ENCODE results near the gene WFDC5. TPM values are rescaled to one million over a fixed set of nuclear protein-coding genes. Genes with fewer than 3 reads are reported as not detected.
A peak's percentile ranks its signal among the peaks of the same experiment; 100 is the strongest.

Gene WFDC5
- total and polyA plus RNA-seq, 9 of the 15 experiments (the other 6 are each of a cell fraction or from before 2014, with no cell fraction given): not detected

- TF ChIP-seq GATA2 (CRISPR knock-in tag; IDR thresholded peaks at IDR 0.05) (peak; percentile 56; the same call in 1 of the 2 replicates), STAG1 (CRISPR knock-in tag; IDR thresholded peaks at IDR 0.05; ENCODE audit: borderline replicate concordance) (no peak), NBN (IDR thresholded peaks at IDR 0.05; ENCODE audit: low read depth) (peak; percentile 74; the same call in 1 of the 2 replicates), SMARCA4 (IDR thresholded peaks at IDR 0.05) (peak; percentile 97), LEF1 (IDR thresholded peaks at IDR 0.05) (peak; percentile 80; the same call in 1 of the 2 replicates), EP400 (IDR thresholded peaks at IDR 0.05) (0 out of 2 replicates have a peak, but pooled peaks have one; percentile 46), KLF16 (IDR thresholded peaks at IDR 0.05) (peak; percentile 39; the same call in 1 of the 2 replicates), RNF2 (IDR thresholded peaks at IDR 0.05) (peak; percentile 76), EP300 (IDR thresholded peaks at IDR 0.05; ENCODE audit: low read length) (peak; percentile 84), CXXC5 (CRISPR knock-in tag; IDR thresholded peaks at IDR 0.05) (0 out of 2 replicates have a peak, but pooled peaks have one; percentile 32), NR1H2 (CRISPR knock-in tag; IDR thresholded peaks at IDR 0.05) (no peak), TOE1 (IDR thresholded peaks at IDR 0.05; ENCODE audit: borderline replicate concordance) (no peak), TOE1 (CRISPR knock-in tag; IDR thresholded peaks at IDR 0.05; ENCODE audit: borderline replicate concordance, low read depth) (no peak)
- TF ChIP-seq, protein P1, sequence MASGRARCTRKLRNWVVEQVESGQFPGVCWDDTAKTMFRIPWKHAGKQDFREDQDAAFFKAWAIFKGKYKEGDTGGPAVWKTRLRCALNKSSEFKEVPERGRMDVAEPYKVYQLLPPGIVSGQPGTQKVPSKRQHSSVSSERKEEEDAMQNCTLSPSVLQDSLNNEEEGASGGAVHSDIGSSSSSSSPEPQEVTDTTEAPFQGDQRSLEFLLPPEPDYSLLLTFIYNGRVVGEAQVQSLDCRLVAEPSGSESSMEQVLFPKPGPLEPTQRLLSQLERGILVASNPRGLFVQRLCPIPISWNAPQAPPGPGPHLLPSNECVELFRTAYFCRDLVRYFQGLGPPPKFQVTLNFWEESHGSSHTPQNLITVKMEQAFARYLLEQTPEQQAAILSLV (tag; IDR thresholded peaks at IDR 0.05): no peak
- TF ChIP-seq, protein P2, sequence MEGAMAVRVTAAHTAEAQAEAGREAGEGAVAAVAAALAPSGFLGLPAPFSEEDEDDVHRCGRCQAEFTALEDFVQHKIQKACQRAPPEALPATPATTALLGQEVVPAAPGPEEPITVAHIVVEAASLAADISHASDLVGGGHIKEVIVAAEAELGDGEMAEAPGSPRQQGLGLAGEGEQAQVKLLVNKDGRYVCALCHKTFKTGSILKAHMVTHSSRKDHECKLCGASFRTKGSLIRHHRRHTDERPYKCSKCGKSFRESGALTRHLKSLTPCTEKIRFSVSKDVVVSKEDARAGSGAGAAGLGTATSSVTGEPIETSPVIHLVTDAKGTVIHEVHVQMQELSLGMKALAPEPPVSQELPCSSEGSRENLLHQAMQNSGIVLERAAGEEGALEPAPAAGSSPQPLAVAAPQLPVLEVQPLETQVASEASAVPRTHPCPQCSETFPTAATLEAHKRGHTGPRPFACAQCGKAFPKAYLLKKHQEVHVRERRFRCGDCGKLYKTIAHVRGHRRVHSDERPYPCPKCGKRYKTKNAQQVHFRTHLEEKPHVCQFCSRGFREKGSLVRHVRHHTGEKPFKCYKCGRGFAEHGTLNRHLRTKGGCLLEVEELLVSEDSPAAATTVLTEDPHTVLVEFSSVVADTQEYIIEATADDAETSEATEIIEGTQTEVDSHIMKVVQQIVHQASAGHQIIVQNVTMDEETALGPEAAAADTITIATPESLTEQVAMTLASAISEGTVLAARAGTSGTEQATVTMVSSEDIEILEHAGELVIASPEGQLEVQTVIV (CRISPR knock-in tag; IDR thresholded peaks at IDR 0.05; ENCODE audit: borderline replicate concordance): no peak
- TF ChIP-seq, protein P3, sequence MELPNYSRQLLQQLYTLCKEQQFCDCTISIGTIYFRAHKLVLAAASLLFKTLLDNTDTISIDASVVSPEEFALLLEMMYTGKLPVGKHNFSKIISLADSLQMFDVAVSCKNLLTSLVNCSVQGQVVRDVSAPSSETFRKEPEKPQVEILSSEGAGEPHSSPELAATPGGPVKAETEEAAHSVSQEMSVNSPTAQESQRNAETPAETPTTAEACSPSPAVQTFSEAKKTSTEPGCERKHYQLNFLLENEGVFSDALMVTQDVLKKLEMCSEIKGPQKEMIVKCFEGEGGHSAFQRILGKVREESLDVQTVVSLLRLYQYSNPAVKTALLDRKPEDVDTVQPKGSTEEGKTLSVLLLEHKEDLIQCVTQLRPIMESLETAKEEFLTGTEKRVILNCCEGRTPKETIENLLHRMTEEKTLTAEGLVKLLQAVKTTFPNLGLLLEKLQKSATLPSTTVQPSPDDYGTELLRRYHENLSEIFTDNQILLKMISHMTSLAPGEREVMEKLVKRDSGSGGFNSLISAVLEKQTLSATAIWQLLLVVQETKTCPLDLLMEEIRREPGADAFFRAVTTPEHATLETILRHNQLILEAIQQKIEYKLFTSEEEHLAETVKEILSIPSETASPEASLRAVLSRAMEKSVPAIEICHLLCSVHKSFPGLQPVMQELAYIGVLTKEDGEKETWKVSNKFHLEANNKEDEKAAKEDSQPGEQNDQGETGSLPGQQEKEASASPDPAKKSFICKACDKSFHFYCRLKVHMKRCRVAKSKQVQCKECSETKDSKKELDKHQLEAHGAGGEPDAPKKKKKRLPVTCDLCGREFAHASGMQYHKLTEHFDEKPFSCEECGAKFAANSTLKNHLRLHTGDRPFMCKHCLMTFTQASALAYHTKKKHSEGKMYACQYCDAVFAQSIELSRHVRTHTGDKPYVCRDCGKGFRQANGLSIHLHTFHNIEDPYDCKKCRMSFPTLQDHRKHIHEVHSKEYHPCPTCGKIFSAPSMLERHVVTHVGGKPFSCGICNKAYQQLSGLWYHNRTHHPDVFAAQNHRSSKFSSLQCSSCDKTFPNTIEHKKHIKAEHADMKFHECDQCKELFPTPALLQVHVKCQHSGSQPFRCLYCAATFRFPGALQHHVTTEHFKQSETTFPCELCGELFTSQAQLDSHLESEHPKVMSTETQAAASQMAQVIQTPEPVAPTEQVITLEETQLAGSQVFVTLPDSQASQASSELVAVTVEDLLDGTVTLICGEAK (IDR thresholded peaks at IDR 0.05): no peak
- TF ChIP-seq, protein P3 (CRISPR knock-in tag; IDR thresholded peaks at IDR 0.05): no peak
These were observed 43.9 kb downstream of the WFDC5 start (continued) for GRCh38 chr20:45070932-45071632.

Measured in K562 (cell line).